Measurements from ENCODE around the gene BCKDHB.

The BCKDHB gene

GRCh38 chr6:80363501-80364122 is 257.1 kb downstream of the BCKDHB start:
- no peak for DNase-seq (ENCODE audit: extremely low read depth in 1 of 2, low read depth in 1 of 2)

- DNase-seq (ENCODE audit: extremely low read depth in 1 of 2, low read depth in 1 of 2), result no peak
Observed at GRCh38 chr6:80364149-80364548, 257.7 kb downstream of the BCKDHB start.

GRCh38 chr6:80366051-80366450 is 259.6 kb downstream of the BCKDHB start:
- DNase-seq (ENCODE audit: extremely low read depth in 1 of 2, low read depth in 1 of 2), result no peak

- no peak for DNase-seq (ENCODE audit: extremely low read depth in 1 of 2, low read depth in 1 of 2)
Observed at GRCh38 chr6:80366714-80367113, 260.2 kb downstream of the BCKDHB start.

- no peak for DNase-seq (ENCODE audit: extremely low read depth in 1 of 2, low read depth in 1 of 2)
Observed at GRCh38 chr6:80376411-80376810, 269.9 kb downstream of the BCKDHB start.

GRCh38 chr6:80380566-80380965 is 274.1 kb downstream of the BCKDHB start:
- no peak for DNase-seq (ENCODE audit: extremely low read depth in 1 of 2, low read depth in 1 of 2)

- DNase-seq (ENCODE audit: extremely low read depth in 1 of 2, low read depth in 1 of 2), result no peak
Observed at GRCh38 chr6:80382811-80383210, 276.3 kb downstream of the BCKDHB start.

- no peak for DNase-seq (ENCODE audit: extremely low read depth in 1 of 2, low read depth in 1 of 2)
Observed at GRCh38 chr6:80388507-80388906, 282.0 kb downstream of the BCKDHB start.

Measured in activated CD8-positive, alpha-beta memory T cell treated with anti-CD3 and anti-CD28 coated beads for 1 hour (primary cell).